WERI-Rb-1 (cell line): ENCODE measurements around the gene YY1.
A peak's percentile ranks its signal among the peaks of the same experiment; 100 is the strongest.

ENCODE experiments used
- DNase-seq: peaks from one replicate; pipeline ENCODE4 v3.0.0-alpha.2; 2020
- H3K27ac ChIP-seq: fragments of 250-450 bp; sonication (Bioruptor Pico); 2 replicates; pipeline ENCODE4 v1.5.1; 2020; ENCODE audit warnings: mild to moderate bottlenecking, moderate library complexity
- H3K27me3 ChIP-seq: fragments of 250-450 bp; sonication (Bioruptor Pico); 2 replicates; pipeline ENCODE4 v1.5.1; 2021; ENCODE audit warnings: mild to moderate bottlenecking, low read depth, moderate library complexity; ENCODE audit not compliant: insufficient read depth, severe bottlenecking
- H3K36me3 ChIP-seq: fragments of 250-450 bp; sonication (Bioruptor Pico); 2 replicates; pipeline ENCODE4 v1.5.1; 2020; ENCODE audit warnings: mild to moderate bottlenecking, moderate library complexity
- H3K4me3 ChIP-seq: 2 replicates; pipeline ENCODE4 v1.5.1; 2011; ENCODE audit warnings: low read depth, mild to moderate bottlenecking, control low read depth, low read length
- H3K9me3 ChIP-seq: fragments of 250-450 bp; sonication (Bioruptor Pico); 2 replicates; pipeline ENCODE4 v1.5.1; 2021; ENCODE audit warnings: mild to moderate bottlenecking, moderate library complexity; ENCODE audit not compliant: severe bottlenecking
- CTCF ChIP-seq: IDR thresholded peaks from 2 replicates; pipeline ENCODE4 v1.5.1; 2011; ENCODE audit warnings: low read depth, mild to moderate bottlenecking, control low read depth, inconsistent platforms, low read length

YY1 gene

GRCh38 chr14:100239211-100239839, 381 bp downstream of the YY1 start:
- Histone ChIP-seq H3K36me3 (peaks cover 37% of the 10 kb centered on the region), H3K27me3 (no peaks in the 10 kb centered on the region), H3K4me3 (peak overlapping the region; percentile 94), H3K27ac (peak overlapping the region; percentile 89), H3K9me3 (no peaks in the 10 kb centered on the region)
- no peak for TF ChIP-seq CTCF
- DNase-seq = no peak

- H3K9me3 ChIP-seq = no peaks in the 10 kb centered on the region
- peaks cover 30% of the 10 kb centered on the region for H3K36me3 ChIP-seq
- peak; percentile 64 for TF ChIP-seq CTCF
- DNase-seq = peak; percentile 81
- no peaks in the 10 kb centered on the region for H3K27me3 ChIP-seq
- peak overlapping the region; percentile 89 for H3K27ac ChIP-seq
- peak overlapping the region; percentile 94 for H3K4me3 ChIP-seq
These were observed 1.1 kb downstream of the YY1 start for GRCh38 chr14:100239840-100240667.

GRCh38 chr14:100240668-100241032, 1.7 kb downstream of the YY1 start:
- H3K4me3 ChIP-seq = peak overlapping the region; percentile 62
- no peak for DNase-seq
- peaks cover 29% of the 10 kb centered on the region for H3K36me3 ChIP-seq
- no peaks in the 10 kb centered on the region for H3K27me3 ChIP-seq
- no peaks in the 10 kb centered on the region for H3K9me3 ChIP-seq
- TF ChIP-seq CTCF = no peak
- peak overlapping the region; percentile 56 for H3K27ac ChIP-seq

- TF ChIP-seq CTCF = no peak
- Histone ChIP-seq H3K4me3 (peak overlapping the region; percentile 62), H3K27me3 (no peaks in the 10 kb centered on the region), H3K27ac (peak overlapping the region; percentile 56), H3K9me3 (no peaks in the 10 kb centered on the region), H3K36me3 (peaks cover 31% of the 10 kb centered on the region)
- DNase-seq = no peak
These were observed 2.3 kb downstream of the YY1 start for GRCh38 chr14:100241279-100241678.

- H3K27me3 ChIP-seq = no peaks in the 10 kb centered on the region
- H3K4me3 ChIP-seq = no peak overlapping the region
- peaks cover 26% of the 10 kb centered on the region for H3K36me3 ChIP-seq
- H3K9me3 ChIP-seq = no peaks in the 10 kb centered on the region
- DNase-seq = no peak
- no peak for TF ChIP-seq CTCF
- no peak overlapping the region for H3K27ac ChIP-seq
These were observed 4.1 kb downstream of the YY1 start for GRCh38 chr14:100243020-100243419.
